COLO668 (cell line): ENCODE data around the gene NPHP4.
A peak's percentile ranks its signal among the peaks of the same experiment; 100 is the strongest.

Experiments used
- DNase-seq: peaks from one replicate; lab custom pipeline; 2025; ENCODE audit not compliant: unreplicated experiment; lab: John Stamatoyannopoulos, UW

Gene NPHP4

GRCh38 chr1:5837976-5838653 lies 154.1 kb downstream of the NPHP4 start:
- DNase-seq: no peak

DNA sequence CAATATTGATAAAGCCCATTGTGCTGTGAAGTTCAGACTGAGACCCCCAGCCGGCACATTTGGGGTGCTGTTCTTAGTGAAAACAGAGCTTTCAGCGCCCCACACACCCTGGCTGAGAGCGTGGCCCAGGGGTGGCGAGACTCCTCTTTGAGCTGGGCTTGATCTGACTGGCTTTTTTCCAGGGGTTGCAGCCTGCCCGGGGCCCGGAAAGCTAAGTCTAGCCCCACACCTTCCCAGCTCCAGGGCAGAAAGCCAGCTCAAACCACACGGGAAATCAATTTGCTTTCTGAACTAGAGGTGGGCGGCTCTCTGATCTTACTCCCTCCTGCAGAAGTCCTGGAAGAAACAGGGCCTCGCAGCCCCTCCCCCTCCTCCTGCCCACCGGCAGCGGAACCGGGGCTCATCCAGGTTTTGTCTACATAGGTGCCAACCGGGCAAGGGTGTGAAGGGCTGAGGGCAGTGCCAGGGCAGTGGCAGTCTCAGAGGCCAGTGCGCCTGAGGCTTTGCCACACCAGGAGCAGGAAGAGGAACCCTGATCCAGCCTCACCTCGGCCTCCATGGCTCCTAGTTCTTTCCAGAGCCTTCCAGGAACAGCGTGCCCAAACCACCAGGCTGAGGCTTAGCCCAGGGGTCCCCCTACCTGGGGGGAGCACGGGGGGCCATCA lies 155.3 kb downstream of the NPHP4 start:
- no peak for DNase-seq

GRCh38 chr1:5835179-5835562 lies 157.1 kb downstream of the NPHP4 start:
- DNase-seq: no peak

- no peak for DNase-seq
Measured at GRCh38 chr1:5834477-5835178, 157.6 kb downstream of the NPHP4 start.

GRCh38 chr1:5833911-5834310 lies 158.3 kb downstream of the NPHP4 start:
- no peak for DNase-seq

DNA sequence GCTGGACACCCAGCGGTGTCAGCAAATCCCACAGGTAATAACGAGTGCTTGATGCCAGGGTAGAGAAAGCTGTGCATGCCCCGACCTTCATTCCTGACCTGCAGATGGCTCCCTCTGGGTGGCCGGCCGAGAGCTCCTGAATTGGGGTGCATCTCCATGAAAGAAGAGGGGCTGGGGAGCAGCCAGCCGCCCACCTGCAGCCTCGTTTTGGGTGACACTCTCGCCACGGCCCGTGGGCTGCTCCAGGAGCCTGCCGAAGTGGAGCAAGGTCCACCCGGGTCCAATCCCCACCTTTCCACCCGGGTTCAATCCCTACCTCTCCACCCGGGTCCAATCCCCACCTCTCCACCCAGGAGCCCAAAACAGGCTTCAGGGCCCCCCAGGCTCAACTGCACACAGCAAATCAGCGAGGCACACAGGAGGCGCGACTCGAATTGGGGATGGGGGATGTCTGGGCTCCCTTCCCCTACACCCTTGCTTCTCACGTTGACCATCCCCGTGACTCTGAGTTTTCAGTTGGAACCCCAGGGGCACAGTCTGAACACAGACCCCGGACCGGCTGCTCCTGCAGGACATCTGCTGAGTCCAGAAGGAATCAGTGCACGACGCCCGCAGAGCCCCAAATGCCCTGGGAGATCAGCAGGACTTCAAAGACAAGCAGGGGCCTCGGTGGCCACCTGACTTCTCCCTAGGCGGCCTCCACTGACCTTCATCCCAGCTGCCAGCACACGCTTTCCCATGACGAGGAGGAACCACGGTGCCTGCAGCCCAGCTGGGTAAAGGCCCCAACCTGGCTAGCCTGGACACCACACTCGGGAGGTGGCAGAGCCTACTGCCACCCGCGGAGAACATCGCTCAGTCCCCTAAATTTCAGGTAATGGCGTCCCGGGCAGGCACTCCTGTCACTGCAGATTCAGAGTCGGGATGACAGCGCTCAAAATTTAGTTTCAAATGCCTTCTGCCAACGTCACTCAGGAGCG lies 159.0 kb downstream of the NPHP4 start:
- DNase-seq: no peak

- DNase-seq: no peak
Measured at GRCh38 chr1:5831600-5832335, 160.5 kb downstream of the NPHP4 start.

GRCh38 chr1:5830771-5831599 lies 161.2 kb downstream of the NPHP4 start:
- peak; percentile 34 for DNase-seq

DNA sequence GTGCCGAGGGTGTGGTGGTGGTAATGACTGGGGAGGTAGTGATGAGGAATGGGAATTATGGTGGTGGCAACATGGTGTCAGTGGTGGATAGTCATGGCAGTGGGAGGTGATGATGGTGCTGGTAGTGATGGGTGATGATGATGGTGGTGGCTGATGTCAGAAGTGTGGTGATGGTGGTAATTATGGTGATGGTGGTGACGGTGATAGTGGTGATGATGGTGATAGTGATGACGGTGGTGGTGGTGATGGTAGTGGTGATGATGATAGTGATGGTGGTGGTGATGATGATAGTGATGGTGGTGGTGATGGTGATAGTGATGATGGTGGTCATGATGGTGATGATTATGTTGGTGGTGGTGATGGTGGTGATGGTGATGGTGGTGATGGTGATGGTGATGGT lies 162.8 kb downstream of the NPHP4 start:
- no peak for DNase-seq

DNA sequence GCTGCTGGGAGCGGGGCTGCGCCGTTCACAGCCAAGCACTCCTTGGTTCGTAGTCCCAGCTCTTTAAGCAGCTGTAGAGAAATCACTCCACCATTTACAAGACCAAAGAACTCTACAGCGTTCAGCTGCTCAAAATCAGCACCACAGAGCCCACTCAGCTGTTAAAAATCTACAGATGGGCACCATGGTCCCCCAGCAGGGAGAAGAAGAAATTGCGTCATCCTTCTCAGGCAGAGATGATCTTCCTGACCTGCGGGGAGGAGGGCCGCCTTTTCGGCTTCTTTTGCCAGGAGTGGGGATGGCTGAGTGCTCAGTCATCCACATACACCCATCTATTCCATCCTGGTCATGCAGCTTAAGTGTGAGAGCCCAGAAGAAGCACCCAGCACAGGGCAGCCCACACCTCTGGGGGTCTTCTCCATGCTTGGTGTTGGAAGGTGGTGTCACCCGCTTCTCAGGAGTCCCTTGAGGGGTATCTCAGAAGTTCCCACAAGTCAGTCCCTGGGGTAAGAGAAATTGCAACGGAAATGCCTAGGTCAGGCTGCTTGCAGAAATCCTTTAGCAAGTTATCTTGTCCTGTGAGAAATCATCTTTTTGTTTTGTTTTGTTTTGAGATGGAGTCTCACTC lies 163.8 kb downstream of the NPHP4 start:
- DNase-seq: no peak

DNA sequence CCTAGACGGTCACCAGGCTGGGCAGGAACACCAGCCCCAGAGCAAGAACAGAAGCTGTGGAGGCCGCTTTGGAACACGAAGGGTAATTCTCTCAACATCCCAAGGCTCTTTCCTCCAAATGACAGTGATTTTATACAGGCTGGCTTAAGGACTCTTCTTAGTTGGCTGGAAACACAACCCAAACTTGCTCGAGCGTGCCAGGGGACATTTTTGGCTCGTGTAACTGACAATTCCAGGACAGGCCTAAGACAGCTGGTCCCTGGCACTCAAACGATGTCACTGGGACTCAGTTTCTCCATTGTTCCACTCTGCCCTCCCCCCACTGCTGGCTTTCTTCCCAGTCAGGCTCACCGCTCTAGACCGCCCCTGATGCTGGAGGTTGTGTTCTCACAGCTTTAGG lies 164.7 kb downstream of the NPHP4 start:
- no peak for DNase-seq

DNA sequence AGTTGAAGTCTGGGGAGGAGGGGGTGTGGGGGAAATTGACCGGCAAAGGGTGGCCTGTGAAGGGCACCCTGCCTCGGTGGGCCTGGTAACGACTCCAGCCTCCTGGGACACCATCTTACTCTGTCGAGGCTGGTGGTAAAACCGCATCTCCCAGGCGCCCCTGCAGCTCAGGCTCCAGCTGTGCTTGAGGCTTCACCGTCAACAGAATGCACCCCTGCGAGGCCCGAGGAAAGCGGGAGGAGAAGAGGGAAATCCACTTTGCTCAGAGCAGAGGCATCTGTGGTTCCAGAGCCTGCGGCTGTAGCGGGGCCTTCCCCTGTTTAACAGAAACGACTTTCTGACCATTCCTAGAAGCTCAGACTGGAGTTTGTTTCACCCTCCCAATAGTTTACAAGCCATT lies 165.6 kb downstream of the NPHP4 start:
- DNase-seq: no peak

DNA sequence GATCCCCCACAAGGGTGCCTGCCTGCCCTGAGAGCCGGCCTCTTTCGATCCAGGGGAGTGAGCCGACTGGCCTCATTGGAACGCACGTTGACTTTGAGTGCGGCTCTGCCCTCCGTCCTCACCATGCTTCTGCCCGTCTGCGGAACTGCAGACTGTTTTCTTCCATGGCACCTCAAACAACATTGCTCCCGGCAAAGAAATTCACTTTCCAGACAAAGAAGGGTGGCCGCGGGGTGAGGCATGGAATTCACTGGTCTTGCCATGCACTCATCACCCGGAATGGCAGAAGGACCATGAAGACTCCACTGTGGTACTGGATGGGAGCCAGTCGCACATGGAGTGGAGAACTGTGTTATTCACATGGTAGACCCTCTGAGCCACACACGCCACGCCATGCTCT lies 169.5 kb downstream of the NPHP4 start:
- no peak for DNase-seq

GRCh38 chr1:5822266-5822665 lies 170.0 kb downstream of the NPHP4 start:
- no peak for DNase-seq

DNA sequence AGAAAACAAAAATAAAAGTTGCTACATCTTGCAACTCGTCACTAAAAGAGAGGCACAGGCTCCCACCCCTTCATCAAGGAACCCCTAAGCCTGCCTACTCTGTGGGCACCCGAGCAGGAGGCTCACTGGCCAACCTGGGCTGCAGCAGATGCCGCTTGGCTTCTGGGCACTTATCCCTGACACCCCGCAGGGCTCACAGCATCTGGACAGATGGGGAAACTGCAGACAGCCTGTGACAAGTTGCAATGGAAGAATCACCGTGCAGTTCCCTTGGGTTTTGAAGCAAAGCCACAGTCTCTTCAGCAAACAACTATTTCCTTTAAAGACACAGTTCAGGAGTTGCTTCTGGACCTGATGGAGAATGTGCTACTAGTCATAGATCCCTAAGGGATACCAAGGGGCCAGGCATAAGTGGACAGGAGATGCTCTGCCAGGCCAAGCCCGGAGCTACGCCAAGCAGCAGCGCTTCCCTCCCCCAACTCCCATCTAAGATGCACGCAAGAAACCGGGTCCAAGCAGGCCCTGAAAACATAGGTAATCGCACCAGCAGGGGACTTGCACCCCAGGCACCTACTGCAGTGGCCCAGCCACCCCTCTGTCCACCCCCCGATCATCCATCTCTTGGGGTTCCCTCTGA lies 170.6 kb downstream of the NPHP4 start:
- no peak for DNase-seq

- DNase-seq: no peak
Measured at GRCh38 chr1:5820026-5820421, 172.2 kb downstream of the NPHP4 start.

DNA sequence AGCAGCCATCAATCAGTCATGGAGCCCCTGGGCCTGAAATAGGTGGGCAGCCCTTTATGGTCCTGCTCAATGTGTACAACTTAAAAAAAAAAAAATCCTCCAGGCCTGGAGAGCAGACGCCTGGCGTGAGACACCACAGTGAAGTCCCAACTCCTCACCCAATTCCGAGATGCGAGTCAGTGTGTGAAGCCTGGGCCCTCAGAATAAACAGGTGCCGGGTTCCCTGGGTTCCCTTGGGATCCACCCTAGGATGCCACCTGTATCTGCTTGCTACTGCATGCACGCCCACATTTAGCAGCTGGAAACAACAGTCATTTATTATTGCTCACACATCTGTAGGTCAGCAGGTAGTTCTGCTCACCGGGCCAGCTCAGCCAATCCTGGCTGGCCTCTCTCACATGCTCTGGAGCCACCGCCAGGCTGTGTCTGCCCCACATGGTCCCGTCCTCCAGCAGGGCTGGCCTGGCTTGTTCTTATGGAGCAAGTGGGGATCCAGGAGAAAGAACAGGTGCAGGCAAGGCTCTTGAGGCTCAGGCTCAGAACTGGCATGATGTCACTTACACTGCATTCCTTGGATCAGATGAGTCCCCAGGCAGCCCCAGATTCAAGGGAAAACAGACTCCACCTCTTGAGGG lies 172.7 kb downstream of the NPHP4 start:
- no peak for DNase-seq

DNA sequence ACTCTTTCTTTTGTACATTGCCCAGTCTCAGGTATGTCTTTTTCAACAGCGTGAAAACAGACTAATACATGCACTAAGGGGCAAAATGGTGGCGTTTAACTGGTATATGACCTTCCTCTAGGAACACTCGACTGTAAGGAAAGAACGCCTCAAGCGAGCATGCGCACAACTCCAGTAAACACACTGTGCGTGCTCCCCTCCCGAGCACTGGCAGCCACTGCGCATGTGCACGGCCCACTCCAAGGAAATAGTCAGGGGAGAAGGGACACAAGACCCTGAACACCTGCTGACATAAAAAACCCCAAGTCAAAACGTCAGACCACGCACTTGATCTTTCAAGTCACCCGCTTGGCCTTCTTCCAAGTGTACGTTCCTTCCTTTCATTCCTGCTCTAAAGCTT lies 173.5 kb downstream of the NPHP4 start:
- DNase-seq: no peak
